ENCODE data around the gene MED17.
"Not testable (repeated sequence)": the region's sequence is repeated elsewhere in the genome, so short reads cannot be mapped to it uniquely, and the experiment has no call there.

Gene MED17

DNA sequence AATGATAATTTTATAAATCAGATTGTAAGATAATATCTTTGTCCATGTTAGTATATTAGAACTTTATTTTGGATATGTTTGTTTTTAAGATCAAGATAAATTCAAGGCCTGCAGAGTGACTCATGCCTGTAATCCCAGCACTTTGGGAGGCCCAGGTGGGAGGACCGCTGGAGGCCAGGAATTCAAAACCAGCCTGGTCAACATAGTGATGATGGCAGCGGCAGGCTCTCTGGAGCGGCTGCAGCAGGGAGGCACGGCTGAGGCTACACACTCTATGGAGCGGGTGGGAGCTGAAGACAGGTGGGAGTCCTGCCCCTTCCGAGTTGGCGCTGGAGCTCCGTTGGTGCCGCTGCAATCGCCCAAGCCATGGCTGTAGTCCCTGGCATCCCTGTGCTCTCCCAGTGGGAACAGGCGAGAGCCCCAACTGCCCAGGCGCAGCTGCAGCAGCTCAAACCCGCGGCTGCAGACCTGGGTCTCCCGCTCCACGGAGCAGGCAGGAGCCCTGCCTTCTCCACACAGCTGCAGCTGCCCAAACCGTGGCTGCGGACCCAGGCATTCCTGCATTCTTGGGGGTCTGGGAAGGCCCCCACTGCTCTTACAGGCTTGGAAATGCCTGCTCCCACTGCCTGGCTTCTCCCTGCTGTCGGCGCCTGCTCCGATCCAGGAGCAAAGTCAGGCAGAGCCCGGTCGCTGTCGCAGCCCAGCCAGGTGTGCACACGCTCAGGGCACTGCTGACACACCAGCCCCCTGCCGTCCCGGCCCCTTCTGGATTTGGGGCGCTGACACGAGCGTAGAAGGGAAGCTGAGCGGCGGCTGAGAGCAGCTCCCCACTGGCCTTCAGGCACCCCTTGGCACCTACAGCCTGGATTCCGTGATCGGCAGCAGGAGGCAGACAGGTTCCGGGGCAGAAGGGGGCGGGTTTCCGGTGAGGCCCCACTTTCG is 25.9 kb upstream of the MED17 start:
- no peak for DNase-seq

DNA sequence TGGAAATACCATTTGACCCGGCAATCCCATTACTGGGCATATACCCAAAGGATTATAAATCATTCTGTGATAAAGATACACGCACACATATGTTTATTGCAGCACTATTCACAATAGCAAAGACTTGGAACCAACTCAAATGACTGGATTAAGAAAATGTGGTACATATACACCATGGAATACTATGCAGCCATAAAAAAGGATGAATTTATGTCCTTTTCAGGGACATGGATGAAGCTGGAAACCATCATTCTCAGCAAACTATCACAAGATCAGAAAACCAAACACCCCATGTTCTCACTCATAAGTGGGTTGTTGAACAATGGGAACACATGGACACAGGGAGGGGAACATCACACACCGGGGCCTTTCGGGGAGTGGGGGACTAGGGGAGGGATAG is 25.0 kb upstream of the MED17 start:
- DNase-seq: not testable (repeated sequence)

DNA sequence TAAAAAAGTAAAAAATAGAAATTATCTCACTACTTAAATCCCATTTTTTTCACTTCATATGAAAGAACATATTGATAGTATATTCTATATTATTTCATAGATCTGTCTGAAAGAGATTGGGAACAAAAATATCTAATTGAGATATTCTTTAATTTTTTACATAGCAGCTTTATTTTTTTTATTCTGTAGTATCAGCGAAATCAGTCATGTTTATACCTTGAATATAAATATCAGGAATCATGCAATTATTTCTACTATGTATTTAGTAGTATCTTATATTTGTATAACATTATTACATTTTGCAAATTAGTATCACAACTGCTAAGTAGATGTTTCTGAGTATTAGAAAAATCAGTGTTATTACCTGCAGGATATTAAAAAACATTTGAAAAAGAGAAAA is 22.2 kb upstream of the MED17 start:
- DNase-seq: no peak

DNA sequence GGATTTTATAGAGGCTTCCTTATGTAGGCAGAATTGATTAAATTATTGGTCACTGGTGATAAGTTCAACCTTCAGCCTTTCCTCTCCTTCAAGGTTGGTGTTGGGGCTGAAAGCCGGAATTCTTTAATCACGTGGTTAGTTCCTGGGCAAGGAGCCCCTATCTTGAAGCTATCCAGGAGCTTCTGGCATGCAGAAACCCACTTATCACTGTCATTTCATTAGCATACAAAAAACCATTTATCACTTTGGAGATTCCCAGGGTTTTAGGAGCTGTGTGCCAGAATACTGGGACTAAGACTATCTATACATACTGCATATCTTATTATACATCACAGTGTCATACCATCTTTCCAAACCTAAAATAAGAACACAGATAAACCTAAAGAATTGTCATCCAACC is 18.5 kb upstream of the MED17 start:
- no peak for DNase-seq

DNA sequence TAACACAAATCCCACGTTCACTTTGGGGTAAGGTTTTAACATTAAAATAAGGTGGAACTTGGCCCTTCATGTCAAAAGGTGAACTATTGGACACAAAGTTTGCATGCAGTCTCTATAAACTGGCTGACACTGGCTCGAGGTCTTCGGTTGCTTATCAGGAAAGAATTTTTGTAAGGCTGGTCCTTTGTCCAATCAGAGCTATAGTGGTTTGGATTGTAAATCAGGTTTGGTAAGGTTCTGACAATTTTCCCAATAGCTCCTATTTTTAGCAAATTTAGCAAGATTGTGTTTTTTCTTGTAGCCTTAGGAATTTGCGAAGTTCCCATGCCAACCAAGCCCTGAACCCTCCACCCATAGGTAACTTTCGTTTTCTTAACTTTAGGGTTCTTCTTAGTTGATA is 17.6 kb upstream of the MED17 start:
- DNase-seq: no peak

DNA sequence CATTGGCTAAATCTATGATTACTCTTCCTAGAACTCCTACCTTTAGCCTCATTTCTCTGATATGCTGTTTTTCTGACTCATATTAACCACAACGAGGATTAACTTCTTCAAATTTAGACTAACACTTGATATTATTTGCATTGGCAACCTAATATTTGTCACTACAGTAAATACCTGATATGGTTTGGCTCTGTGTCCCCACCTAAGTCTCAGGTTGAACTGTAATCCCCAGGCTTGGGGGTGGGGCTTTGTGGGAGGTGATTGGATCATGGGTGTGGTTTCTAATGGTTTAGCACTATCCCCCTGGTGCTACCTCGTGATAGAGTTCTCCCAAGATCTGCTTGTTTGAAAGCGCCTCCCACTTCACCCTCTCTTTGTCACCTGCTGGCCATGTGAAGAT is 17.1 kb upstream of the MED17 start:
- DNase-seq: no peak

DNA sequence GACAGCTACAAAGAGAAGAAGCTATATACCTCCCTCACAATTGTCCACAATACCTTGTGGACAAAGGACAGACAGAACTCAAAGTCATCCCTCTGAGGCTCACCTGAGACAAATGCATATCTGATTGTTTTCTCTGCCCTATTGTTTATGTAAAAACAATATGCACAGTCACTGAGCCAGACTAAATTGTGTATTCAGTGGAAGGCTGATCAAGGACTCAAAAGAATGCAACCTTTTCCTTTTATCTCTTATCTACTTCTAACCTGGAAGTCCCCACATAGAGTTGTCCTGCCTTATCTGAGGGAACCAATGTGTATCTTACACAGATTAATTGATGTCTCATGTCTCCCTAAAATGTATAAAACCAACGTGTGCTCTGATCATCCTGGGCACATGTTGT is 13.9 kb upstream of the MED17 start:
- no peak for DNase-seq

DNA sequence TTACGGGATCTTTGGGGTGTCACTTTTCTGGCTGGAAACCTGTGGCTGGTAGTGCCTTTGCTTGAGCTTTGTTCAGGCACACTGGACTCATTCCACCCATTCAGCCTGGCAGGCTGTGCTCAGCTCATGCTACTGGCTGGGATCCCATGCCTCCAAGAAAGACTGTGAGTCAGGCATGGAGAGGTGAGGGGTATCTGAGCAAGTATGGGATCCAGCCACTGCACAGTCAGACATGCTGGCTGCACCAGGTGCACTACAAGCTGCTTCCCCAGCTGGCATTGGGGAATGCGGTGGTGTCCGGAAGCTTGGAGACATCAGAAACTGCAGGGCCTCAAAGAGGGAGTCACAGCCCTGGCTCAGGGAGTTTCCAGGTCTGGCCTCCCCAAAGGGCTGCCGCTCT is 12.0 kb upstream of the MED17 start:
- no peak for DNase-seq

DNA sequence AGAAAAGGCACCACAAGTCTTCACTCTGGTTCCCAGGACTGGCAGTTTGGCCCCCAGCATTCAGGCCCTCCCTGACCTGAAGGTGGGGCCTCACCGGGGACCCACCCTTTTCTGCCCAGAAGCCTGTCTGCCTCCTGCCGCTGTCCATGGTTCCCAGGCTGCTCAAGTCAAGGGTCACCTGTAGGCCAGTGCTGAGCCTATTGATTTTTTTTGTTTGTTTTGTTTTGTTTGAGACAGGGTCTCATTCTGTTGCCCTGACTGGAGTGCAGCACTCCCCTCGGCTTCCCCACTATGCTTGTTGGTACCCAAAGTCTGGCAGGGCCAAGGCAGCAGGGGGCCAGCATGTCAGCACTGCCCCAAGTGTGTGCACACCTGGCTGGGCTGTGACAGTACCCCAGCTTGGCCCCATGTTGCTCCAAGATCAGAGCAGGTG is 11.0 kb upstream of the MED17 start:
- no peak for DNase-seq

DNA sequence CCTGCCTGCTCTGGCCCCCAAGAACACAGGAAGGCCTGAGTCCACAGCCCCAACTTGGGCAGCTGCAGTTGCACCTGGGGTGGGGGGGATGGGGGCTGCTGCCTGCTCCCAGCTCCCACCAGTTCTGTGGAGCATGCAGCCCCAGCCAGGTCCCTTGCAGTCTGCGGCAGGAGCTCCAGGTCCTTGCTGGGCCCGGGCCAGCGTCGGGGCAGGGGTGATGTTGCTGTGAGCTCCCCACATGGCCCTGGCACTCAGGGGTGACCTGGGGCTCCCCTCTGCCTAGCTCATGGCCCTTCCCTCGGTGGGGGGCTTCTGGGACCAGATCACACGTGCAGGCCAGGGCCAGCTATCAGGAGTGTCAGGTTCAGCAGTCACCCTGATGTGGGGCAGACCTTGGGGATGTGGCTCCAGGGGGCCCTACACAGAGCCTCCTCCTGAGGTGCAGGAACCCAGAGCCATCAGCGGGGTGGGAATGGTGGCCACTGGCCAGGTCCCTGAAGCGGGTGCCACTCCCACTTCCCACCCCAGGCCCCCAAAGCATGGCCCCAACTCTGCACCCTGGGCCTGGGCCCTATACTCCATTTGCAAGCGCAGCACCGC is 10.4 kb upstream of the MED17 start:
- DNase-seq: no peak

DNA sequence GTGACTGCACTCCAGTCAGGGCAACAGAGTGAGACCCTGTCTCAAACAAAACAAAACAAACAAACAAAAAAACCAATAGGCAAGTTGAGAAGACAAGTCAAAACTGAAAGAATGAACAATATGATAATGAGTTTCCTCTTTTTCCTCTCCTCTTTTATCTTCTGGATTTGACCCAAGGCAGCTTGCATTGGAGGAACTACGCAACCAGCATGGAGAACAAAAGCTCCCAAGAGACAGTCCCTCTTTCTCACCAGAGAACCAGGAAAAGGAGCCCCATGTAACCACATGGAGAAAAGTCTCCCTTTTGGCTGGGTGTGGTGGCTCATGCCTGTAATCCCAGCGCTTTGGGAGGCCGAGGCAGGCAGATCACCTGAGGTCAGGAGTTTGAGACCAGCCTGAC is 9.5 kb upstream of the MED17 start:
- not testable (repeated sequence) for DNase-seq

DNA sequence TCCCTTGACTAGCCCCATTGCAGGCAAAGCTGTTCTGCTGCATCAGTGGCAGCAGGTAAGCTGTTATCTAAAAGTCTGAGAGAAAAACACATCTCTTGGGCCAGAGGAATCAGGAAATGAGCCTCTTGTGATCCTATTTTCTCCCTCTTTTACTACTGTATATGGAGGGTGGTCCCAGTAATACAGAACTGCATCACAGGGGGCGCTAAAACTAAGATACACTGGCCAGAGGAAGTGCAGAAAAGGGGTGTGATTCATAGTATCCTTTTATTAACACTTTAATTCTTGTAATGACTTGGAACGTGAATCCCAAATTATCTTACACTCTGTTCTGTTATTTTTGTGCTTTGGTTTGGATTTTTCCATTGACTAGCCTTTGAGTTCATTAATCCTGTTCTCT is 8.8 kb upstream of the MED17 start:
- peak; percentile 49 for DNase-seq

DNA sequence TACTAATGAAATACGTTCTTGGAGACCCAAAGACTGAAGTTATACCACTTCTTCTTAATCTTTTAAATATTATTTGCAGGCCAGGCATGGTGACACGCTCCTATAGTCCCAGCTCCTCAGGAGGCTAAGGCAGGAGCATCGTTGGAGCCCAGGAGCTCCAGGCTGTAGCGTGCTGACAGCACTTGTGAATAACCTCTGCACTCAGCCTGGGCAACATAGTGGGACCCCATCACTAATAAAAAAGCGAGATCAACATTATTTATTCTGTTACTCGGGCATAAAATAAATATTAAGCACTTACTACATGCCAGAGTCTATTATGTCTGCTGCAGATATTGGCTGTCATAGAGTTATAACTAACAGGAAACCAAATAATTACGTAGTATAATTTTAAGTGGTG is 720 bp upstream of the MED17 start:
- DNase-seq: no peak

DNA sequence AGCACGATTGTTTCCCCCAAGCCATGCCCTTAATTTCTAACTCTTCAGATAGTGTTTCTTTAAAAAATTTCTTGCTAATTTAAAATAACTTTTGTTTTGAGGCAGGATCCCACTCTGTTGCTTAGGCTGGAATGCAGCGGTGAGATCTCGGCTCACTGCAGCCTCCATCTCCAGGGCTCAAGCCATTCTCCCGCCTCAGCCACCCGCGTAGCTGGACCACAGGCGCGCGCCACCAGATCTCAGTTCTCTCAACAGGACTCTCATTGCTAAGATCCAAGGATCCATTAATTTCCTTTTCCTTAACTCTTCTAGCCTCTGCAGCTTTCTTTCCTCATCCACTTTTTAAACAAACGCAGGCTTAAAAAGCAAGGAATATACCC is 327 bp upstream of the MED17 start:
- DNase-seq: no peak

DNA sequence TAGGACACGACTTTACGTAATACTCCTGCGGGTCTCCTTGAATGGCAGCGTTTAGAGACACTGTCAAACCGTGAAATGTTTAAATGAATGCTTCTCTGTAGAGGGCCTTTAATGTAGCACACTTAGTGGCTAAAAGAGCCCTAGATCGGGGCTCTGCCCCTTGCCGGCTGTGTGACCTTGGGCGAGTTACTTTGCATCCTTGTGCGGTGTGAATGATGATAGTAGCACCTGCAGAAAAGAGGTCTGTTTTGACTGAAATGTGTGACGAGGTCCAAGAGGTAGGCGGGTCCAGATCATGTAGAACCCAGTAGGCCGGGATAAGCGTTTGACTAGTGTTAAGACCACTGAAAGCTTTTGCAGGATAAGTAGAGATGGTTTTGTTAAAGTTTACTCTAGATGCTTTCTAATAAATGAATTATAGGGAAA is 866 bp downstream of the MED17 start:
- no peak for DNase-seq

DNA sequence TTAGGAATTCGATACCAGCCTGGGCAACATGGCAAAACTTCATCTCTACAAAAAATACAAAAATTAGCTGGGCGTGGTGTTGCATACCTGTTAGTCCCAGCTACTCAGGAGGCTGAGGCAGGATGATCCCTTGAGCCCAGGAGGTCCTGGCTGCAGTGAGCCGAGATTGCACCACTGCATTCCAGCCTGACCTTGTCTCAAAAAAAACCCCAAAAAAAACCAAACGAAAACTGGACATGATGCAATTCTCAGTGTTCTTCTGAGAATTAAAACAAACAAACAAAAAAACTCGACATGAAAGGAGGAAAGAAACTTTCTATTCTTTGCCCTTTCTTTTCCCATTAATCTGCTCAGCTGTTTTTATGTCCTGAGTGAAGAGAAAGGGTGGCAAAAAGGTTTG is 7.4 kb downstream of the MED17 start:
- no peak for DNase-seq

DNA sequence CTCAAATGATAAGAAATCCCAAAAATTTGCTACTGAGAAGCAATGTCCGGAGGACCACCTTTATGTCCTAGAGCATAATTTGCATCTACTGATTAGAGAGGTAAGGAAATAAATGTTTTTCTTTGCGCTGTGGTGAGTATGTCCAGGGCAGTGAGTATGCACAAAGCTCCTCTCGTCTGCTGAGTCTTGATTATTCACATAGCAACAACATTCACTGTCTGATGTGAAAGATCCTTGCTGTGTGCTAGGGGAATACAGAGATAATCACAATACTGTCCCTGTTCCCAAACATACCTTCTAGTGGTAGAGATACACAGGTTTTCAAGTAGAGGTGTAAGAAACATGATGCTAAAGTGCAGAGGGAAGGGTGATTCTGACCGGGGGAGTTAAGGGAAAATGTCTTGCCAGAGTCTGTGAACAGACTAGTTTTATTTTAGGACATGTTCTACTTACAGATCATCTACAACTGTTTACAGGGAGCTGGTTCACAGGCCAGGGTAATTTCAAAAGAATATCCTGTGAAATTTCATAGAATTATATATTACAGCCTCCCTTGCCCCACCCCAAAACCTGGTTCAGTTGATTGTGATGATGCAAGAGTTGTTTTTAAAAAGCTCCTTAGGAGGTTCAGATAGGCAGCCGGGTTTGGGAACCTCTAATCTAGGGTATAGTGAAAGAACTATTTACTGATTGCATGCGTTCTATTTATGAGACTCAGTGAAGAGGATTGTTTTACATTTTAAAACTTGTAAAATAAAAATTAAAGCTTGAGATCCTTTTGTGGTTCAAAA is 12.6 kb downstream of the MED17 start:
- DNase-seq: peak; percentile 51

DNA sequence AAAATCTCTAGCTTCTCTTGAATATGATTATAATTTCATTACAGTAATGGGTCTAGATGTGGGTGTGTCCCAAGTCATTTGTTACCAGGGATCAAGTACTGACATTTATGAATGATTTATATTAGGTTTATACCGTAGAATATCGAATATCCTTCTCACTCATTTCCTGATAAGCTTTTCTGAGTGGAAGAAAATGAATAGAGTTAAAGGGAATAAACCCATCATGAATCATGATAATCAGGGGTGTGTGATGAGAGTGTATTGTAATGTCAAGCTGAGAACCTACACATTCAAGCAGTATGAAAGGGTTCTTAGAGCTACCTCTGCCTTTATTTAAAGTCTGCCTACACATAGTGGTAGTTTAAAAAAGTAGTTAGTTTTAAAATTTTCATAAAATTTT is 17.3 kb downstream of the MED17 start:
- DNase-seq: no peak

DNA sequence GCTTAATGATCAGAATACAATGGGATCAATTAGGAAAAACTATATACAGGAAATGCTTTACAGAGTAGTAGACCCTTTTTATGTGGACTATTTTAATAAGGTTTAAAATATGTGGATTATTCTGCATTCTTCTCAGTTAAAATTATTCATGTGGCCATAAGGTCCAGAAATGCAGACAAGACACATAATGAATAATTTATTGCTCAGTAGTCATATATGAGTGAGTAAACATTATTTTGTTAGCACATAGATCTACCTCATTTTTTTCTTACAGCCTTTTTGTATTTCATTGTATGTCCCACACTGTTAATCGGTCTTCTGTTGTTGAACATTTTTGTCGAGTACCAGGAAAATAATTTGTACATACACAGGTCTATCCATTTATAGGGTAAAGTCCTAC is 20.8 kb downstream of the MED17 start:
- DNase-seq: no peak

DNA sequence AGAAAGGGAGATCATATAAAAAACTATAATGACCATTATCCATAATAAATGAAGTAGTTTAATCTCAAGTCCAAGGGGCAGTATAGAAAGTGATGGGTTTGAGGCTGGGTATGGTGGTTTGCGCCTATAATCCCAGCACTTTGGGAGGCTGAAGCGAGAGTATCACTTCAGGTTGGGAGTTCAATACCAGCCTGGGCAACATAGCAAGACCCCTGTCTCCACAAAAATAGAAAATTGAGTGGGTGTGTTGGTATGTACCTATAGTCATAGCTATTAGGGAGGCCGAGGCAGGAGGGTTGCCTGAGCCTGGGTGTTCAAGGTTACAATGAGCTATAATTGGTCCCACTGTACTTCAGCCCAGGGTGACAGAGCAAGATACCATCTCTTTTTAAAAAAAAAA is 23.9 kb downstream of the MED17 start:
- DNase-seq: no peak

DNA sequence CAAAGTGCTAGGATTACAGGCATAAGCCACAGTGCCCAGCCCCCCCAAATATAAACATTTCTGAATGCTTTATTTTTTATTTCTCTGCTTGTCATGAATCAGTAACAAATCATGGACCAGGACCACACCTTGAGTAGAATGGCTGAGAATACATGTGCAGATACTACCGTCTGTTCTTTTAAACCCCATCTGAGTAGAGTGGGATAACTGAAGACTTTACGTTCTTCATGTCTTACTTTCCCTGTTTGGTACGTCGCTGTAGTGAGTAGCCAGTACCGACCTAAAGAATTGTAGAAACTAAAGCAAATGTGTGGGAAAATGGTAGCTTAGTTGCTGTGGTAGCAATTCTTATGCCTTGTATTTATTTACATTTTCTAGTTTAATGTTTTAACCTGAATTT is 29.9 kb downstream of the MED17 start:
- no peak for DNase-seq

DNA sequence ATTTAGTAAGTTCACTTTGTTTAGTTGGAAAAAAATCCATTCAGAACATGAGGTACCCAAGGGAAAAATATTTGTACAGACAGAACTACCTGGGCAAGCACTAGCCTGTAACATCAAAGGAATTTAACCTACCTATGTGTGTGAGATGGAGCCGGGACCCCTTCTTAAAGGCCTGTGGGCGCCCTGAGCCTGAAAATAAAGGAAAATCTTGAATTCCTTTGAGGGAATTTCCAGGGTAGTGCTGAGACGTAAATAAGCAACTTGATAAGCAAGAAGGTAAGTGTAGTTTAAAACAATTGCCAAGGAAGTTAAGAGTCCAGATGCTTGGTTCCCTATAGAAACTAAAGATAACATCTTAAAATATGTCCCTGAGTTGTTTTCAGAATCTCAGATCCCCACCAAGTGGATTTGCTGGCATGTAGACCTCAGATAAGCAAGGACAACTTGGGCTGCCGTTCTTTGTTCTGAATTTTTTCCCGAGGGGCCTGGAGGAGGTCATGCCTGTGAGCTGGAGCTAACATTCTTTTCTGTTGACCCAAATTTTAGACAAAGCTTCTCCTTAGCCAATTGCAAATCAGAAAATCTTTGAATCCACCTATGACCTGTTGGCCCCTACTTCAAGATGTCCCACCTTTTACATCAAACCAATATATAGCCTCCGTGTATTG is 31.0 kb downstream of the MED17 start:
- DNase-seq: no peak
